ENCODE results near the gene TMEM132C. TPM values are rescaled to one million over a fixed set of nuclear protein-coding genes. Genes with fewer than 3 reads are reported as not detected.

Gene TMEM132C
- total RNA-seq, 1 donor from 2014 or later = not detected

GRCh38 chr12:128639089-128639488, 372.1 kb downstream of the TMEM132C start:
- H3K36me3 Mint-ChIP-seq (ENCODE audit: low read depth) = no peaks in the 10 kb centered on the region
- no peak overlapping the region for H3K27ac Mint-ChIP-seq
- no peak for TF ChIP-seq CTCF (IDR thresholded peaks at IDR 0.05)
- ChIA-PET POLR2A (no interaction called here), CTCF (no interaction called here)
- no peaks in the 10 kb centered on the region for H3K27me3 Mint-ChIP-seq
- intact Hi-C loops (cut with micrococcal nuclease) = no loop called here
- no peak for DNase-seq
- H3K4me1 Mint-ChIP-seq = no peaks in the 10 kb centered on the region
- H3K9me3 Mint-ChIP-seq = peaks cover 3% of the 10 kb centered on the region
- ATAC-seq (ENCODE audit: low read depth) = no peak
- H3K4me3 Mint-ChIP-seq = no peak overlapping the region

GRCh38 chr12:128643155-128643554, 376.2 kb downstream of the TMEM132C start:
- H3K36me3 Mint-ChIP-seq (ENCODE audit: low read depth) = no peaks in the 10 kb centered on the region
- H3K9me3 Mint-ChIP-seq = no peaks in the 10 kb centered on the region
- no peak overlapping the region for H3K4me3 Mint-ChIP-seq
- no peak for TF ChIP-seq CTCF (IDR thresholded peaks at IDR 0.05)
- no peaks in the 10 kb centered on the region for H3K4me1 Mint-ChIP-seq
- intact Hi-C loops (cut with micrococcal nuclease) = loop anchor here (5.0 kb wide), 1 partner anchor 154 kb away; no protein-coding TSS in a partner anchor
- ATAC-seq (ENCODE audit: low read depth) (no peak), DNase-seq (no peak)
- H3K27ac Mint-ChIP-seq = no peak overlapping the region
- CTCF ChIA-PET = interaction anchor here (3.2 kb wide), 1 partner anchor 1371 kb away, joined by 12 read pairs; no protein-coding TSS in a partner anchor
- POLR2A ChIA-PET = no interaction called here
- no peaks in the 10 kb centered on the region for H3K27me3 Mint-ChIP-seq

GRCh38 chr12:128644664-128645296, 377.8 kb downstream of the TMEM132C start:
- H3K27me3 Mint-ChIP-seq = no peaks in the 10 kb centered on the region
- no peaks in the 10 kb centered on the region for H3K9me3 Mint-ChIP-seq
- H3K4me1 Mint-ChIP-seq = no peaks in the 10 kb centered on the region
- POLR2A ChIA-PET = no interaction called here
- no peak for ATAC-seq (ENCODE audit: low read depth)
- no peaks in the 10 kb centered on the region for H3K36me3 Mint-ChIP-seq (ENCODE audit: low read depth)
- H3K4me3 Mint-ChIP-seq = no peak overlapping the region
- CTCF ChIA-PET = interaction anchor here (0.5 to 3.2 kb wide), 5 partner anchors 9 to 1387 kb away, joined by 3 to 12 read pairs (median 7); no protein-coding TSS in a partner anchor
- no peak overlapping the region for H3K27ac Mint-ChIP-seq
- peak; percentile 64 for TF ChIP-seq CTCF (IDR thresholded peaks at IDR 0.05)
- peak; percentile 30 for DNase-seq
- intact Hi-C loops (cut with micrococcal nuclease) = loop anchor here (1.0 to 5.0 kb wide), 2 partner anchors 153 to 1387 kb away; no protein-coding TSS in a partner anchor

- ATAC-seq (ENCODE audit: low read depth) (no peak), DNase-seq (no peak)
- no peak overlapping the region for H3K4me3 Mint-ChIP-seq
- no peak overlapping the region for H3K27ac Mint-ChIP-seq
- POLR2A ChIA-PET = no interaction called here
- no peak for TF ChIP-seq CTCF (IDR thresholded peaks at IDR 0.05)
- intact Hi-C loops (cut with micrococcal nuclease) = no loop called here
- H3K4me1 Mint-ChIP-seq = no peaks in the 10 kb centered on the region
- H3K9me3 Mint-ChIP-seq = no peaks in the 10 kb centered on the region
- CTCF ChIA-PET = no interaction called here
- H3K27me3 Mint-ChIP-seq = no peaks in the 10 kb centered on the region
- no peaks in the 10 kb centered on the region for H3K36me3 Mint-ChIP-seq (ENCODE audit: low read depth)
Measured at GRCh38 chr12:128649902-128650301, 382.9 kb downstream of the TMEM132C start.

- H3K9me3 Mint-ChIP-seq = no peaks in the 10 kb centered on the region
- CTCF ChIA-PET = no interaction called here
- no peak for DNase-seq
- no peak overlapping the region for H3K4me3 Mint-ChIP-seq
- no peak for TF ChIP-seq CTCF (IDR thresholded peaks at IDR 0.05)
- ATAC-seq (ENCODE audit: low read depth) = no peak
- no peaks in the 10 kb centered on the region for H3K27me3 Mint-ChIP-seq
- POLR2A ChIA-PET = no interaction called here
- intact Hi-C loops (cut with micrococcal nuclease) = no loop called here
- H3K4me1 Mint-ChIP-seq = no peaks in the 10 kb centered on the region
- no peak overlapping the region for H3K27ac Mint-ChIP-seq
- no peaks in the 10 kb centered on the region for H3K36me3 Mint-ChIP-seq (ENCODE audit: low read depth)
Measured at GRCh38 chr12:128652136-128652751, 385.3 kb downstream of the TMEM132C start.

All from activated B cell treated with CpG ODN at 0.5 μM for 24 hours (primary cell).